NCI-H345 treated with DMSO at 0.1 percent for 48 hours (cell line): ENCODE data around the gene MFSD6L.
A peak's percentile ranks its signal among the peaks of the same experiment; 100 is the strongest.

Experiments
- DNase-seq: peaks from one replicate; lab custom pipeline; 2025; ENCODE audit not compliant: unreplicated experiment; lab: John Stamatoyannopoulos, UW

The MFSD6L gene

GRCh38 chr17:8798846-8799569, at the start of gene MFSD6L:
Gene MFSD6L (minus strand): TSS chr17:8799365. CDS start chr17:8799120, 245 bp downstream.
- peak; percentile 0 for DNase-seq

- no peak for DNase-seq
Measured at GRCh38 chr17:8847891-8848290, 48.7 kb upstream of the MFSD6L start.

- DNase-seq = no peak
Measured at GRCh38 chr17:8846768-8847211, 47.6 kb upstream of the MFSD6L start.

- DNase-seq = no peak
Measured at GRCh38 chr17:8844229-8845218, 45.4 kb upstream of the MFSD6L start.

- no peak for DNase-seq
Measured at GRCh38 chr17:8843344-8843743, 44.2 kb upstream of the MFSD6L start.

GRCh38 chr17:8841844-8842243, 42.7 kb upstream of the MFSD6L start:
- DNase-seq = peak; percentile 3

- no peak for DNase-seq
Measured at GRCh38 chr17:8839410-8839935, 40.3 kb upstream of the MFSD6L start.

- DNase-seq = no peak
Measured at GRCh38 chr17:8838551-8839095, 39.5 kb upstream of the MFSD6L start.

GRCh38 chr17:8837563-8838075, 38.5 kb upstream of the MFSD6L start:
- DNase-seq = no peak

GRCh38 chr17:8836821-8837562, 37.8 kb upstream of the MFSD6L start:
- DNase-seq = no peak

GRCh38 chr17:8835631-8836364, 36.6 kb upstream of the MFSD6L start:
- no peak for DNase-seq

- no peak for DNase-seq
Measured at GRCh38 chr17:8835106-8835505, 35.9 kb upstream of the MFSD6L start.

GRCh38 chr17:8832711-8833352, 33.7 kb upstream of the MFSD6L start:
- no peak for DNase-seq

GRCh38 chr17:8831234-8831849, 32.2 kb upstream of the MFSD6L start:
- DNase-seq = no peak

- DNase-seq = no peak
Measured at GRCh38 chr17:8830141-8830540, 31.0 kb upstream of the MFSD6L start.

GRCh38 chr17:8829036-8829941, 30.1 kb upstream of the MFSD6L start:
- DNase-seq = no peak

GRCh38 chr17:8828517-8828875, 29.3 kb upstream of the MFSD6L start:
- no peak for DNase-seq
